HG02981 (cell line): ENCODE results near the gene LRP11.
"Not testable (repeated sequence)": the region's sequence is repeated elsewhere in the genome, so short reads cannot be mapped to it uniquely, and the experiment has no call there.

Source experiments
- ATAC-seq: cut with Tn5 transposase; IDR thresholded peaks from one replicate; pipeline ENCODE4 v1.9.1; 2021; ENCODE audit warnings: mild to moderate bottlenecking, moderate library complexity; ENCODE audit not compliant: unreplicated experiment

Gene LRP11

DNA sequence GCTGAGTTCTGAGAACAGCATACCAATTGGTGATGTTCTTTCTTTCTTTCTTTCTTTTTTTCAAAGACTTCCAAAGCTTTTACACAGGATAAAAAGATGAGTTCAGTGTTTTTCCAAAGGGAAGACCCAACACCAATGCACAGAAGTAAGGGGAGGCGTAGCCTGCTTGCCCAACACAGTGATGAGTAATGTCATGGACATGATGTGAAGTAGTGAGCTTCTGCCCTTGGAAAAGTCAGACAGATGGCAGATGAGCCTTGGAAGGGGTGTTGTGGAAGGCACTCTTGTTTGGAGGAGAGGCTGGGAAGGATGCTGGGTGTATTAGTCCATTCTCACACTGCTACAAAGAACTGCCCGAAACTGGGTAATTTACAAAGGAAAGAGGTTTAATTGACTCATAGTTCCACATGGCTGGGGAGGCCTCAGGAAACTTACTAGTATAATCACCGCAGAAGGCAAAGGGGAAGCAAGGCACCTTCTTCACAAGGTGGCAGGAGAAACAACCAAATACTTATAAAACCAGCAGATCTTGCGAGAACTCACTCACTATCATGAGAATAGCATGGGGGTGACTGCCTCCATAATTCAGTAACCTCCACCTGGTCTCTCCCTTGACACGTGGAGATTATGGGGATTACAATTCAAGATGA, 12.6 kb downstream of the LRP11 start:
- ATAC-seq = no peak

DNA sequence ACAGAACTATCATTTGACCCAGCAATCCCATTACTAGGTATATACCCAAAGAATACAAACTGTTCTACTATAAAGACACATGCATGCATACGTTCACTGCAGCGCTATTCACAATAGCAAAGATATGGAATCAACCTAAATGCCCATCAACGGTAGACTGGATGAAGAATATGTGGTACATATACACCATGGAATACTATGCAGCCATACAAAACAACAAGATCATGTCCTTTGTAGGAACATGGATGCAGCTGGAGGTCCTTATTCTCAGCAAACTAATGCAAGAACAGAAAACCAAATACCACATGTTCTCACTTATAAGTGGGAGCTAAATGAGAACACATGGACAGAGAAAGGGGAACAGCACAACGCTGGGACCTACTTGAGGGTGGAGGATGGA, 15.8 kb downstream of the LRP11 start:
- ATAC-seq = not testable (repeated sequence)

DNA sequence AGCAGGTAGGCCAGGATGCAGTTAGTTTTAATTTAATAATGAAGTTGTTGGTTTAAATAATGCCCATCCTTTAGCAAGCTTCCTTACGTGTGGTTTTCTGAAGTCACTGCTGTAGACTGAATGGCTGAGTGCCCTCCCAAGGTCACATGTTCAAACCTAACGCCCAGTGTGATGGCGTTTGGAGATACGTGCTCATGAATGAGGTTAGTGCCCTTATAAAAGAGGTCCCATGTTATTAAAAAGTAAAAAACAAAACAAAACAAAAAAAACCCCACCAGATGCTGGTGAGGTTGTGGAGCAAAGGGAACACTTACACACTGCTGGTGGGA, 16.3 kb downstream of the LRP11 start:
- no peak for ATAC-seq

DNA sequence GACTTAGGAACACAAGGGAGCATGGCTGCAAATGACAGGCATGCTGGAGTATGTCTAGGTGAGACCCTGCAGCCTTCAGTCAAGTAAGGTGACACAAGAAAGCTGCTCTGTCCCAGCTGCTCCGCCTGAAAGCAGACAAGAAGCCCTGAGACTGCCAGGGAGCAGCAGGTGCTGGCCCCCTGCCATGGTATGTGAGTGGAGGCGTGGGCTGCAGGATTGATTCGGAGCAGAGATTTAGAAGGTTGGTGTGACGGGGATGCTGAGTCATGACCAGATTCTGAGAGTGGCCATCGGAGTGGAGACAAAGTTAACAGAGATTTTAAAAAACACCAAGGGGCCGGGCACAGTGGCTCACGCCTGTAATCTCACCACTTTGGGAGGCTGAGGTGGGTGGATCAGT, 17.8 kb downstream of the LRP11 start:
- no peak for ATAC-seq

GRCh38 chr6:149845549-149845948, 18.6 kb downstream of the LRP11 start:
- no peak for ATAC-seq

DNA sequence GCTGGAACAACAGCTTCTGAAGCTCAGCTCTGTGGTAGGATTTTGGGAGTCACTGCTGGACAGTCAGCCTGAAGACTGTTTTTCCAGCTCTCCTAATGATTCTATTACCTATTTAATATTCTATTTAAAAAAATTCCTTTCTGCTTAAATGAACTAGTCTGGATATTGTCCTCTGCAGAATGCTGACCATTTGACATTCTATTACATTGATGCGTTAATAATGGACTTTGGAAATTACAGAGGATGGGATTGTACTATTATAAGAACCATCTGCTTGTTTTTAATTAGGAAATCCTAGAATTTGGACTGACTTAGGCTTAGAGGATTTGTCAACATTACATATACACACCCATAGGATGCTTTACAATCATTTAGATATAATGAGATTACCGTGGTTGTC, 19.7 kb downstream of the LRP11 start:
- no peak for ATAC-seq

DNA sequence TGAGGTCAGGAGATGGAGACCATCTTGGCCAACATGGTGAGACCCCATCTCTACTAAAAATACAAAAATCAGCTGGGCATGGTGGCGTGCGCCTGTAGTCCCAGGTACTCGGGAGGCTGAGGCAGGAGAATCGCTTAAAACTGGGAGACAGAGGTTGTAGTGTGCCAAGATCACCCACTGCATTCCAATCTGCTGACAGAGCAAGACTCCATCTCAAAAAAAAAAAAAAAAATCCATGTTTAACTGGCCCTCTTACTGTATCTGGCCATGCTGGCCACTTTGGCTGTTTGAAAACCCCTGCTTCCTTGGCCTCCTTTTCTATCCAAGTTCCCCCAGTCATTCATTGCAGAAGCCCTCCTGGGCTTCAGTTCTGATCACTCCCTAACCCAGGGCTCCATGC, 20.1 kb downstream of the LRP11 start:
- not testable (repeated sequence) for ATAC-seq

- no peak for ATAC-seq
Observed at GRCh38 chr6:149843051-149843633, 21.0 kb downstream of the LRP11 start.

GRCh38 chr6:149842331-149842730, 21.8 kb downstream of the LRP11 start:
- ATAC-seq = no peak

GRCh38 chr6:149840345-149841075, 23.6 kb downstream of the LRP11 start:
- ATAC-seq = no peak

GRCh38 chr6:149834513-149835481, 29.4 kb downstream of the LRP11 start:
- ATAC-seq = no peak

GRCh38 chr6:149833651-149834050, 30.5 kb downstream of the LRP11 start:
- ATAC-seq = no peak

GRCh38 chr6:149831308-149831820, 32.8 kb downstream of the LRP11 start:
- no peak for ATAC-seq

GRCh38 chr6:149830731-149831307, 33.3 kb downstream of the LRP11 start:
- ATAC-seq = no peak

DNA sequence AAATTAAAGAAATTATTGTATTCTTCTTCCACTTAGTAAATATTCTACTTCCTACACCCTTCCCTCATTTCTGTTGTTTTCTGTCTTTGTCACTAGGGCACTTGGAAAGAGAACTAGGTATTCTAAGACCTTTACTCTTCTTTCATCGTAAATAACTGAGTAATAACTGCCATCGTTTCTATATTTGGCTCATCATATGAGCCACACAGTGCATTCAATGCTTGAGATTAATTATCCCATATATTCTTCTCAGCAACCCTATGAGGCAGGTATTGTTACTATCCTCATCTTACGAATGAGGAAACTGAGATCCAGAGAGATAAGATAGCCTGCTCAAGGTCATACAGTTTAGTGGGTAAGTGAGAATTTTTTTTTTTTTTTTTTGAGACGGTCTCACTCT, 38.9 kb downstream of the LRP11 start:
- ATAC-seq = no peak

GRCh38 chr6:149823013-149823412, 41.1 kb downstream of the LRP11 start:
- ATAC-seq = no peak

DNA sequence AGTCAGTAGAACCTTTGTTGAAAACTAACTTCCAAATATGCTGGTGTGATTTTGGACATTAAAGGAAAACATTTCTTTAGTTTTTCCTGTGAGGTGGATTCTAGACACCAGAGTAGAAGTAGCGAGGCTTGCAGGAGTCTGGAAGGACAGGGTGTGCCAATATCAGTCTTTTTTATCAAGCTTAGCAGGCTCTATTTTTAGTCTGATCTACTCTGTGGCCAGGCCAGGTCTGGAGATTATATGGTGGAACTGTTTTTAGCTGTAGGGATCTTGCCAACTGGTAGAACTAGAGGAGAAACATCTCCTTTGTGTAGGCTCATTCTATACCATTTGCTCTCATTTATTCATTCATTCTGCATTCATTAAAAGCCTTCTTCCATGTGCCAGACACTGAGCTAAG, 42.7 kb downstream of the LRP11 start:
- ATAC-seq = no peak

- no peak for ATAC-seq
Observed at GRCh38 chr6:149820506-149820905, 43.7 kb downstream of the LRP11 start.

GRCh38 chr6:149815788-149816187, 48.4 kb downstream of the LRP11 start:
- ATAC-seq = no peak

GRCh38 chr6:149813351-149813750, 50.8 kb downstream of the LRP11 start:
- ATAC-seq = no peak

DNA sequence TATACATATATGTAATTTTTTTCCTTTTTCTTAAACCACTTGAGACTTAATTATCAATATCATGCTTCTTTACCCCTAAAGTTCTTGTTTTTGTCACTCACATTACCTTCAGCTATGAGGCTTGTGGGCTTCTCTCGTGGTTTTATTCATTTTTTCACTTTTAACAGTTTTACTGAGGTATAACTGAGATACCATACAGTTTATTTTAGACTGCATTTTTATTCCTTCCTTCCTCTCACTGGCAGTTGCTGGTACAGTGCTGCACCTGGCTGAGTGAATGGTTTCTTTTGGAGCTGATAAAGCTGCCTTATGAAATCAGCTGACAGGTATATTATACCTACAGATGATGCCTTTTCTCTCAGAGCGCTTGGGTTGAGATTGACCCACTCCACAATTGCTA, 54.4 kb downstream of the LRP11 start:
- ATAC-seq = no peak
